GM12878 (cell line): ENCODE data around the gene CCDC110.

Experiments used
- BHLHE40 ChIP-seq, 2 experiments: fragments of 450-650 bp in 1 of 2; IDR thresholded peaks; 2 replicates each; pipeline ENCODE4 v1.6.1; 2011 to 2017; ENCODE audit warnings: low read depth in 2 of 2, borderline replicate concordance in 1 of 2, improper control_type of control experiment in 1 of 2, low read length in 1 of 2, mild to moderate bottlenecking in 1 of 2
- CTCF ChIP-seq, 3 experiments: IDR thresholded peaks in 2 of 3; conservative IDR thresholded peaks in 1 of 3; 2 replicates each; pipeline ENCODE4 v1.5.1; 2011; ENCODE audit warnings: low read depth in 3 of 3, low read length in 3 of 3, mild to moderate bottlenecking in 3 of 3, control low read depth in 2 of 3, moderate library complexity in 2 of 3, inconsistent platforms in 1 of 3, mixed read lengths in 1 of 3; ENCODE audit not compliant: control insufficient read depth in 2 of 3, insufficient read depth in 1 of 3; ENCODE audit errors: extremely low read depth in 1 of 3
- EP300 ChIP-seq, 2 experiments: fragments of 150-350 bp in 1 of 2; IDR thresholded peaks; 2 replicates each; pipeline ENCODE4 v1.6.1; 2011 to 2012; ENCODE audit warnings: low read depth in 2 of 2, low read length in 2 of 2, borderline replicate concordance in 1 of 2, improper control_type of control experiment in 1 of 2, inconsistent platforms in 1 of 2; ENCODE audit not compliant: control insufficient read depth in 1 of 2
- KDM1A ChIP-seq: fragments of 200-600 bp; sonication (generic); IDR thresholded peaks from 2 replicates; pipeline ENCODE4 v1.6.1; 2016; ENCODE audit warnings: borderline replicate concordance
- MYC ChIP-seq: IDR thresholded peaks from 2 replicates; pipeline ENCODE4 v1.6.1; 2011; ENCODE audit warnings: mild to moderate bottlenecking, low read length, moderate library complexity, inconsistent platforms; ENCODE audit not compliant: insufficient read depth, insufficient replicate concordance, insufficient read length, severe bottlenecking
- POLR2AphosphoS2 ChIP-seq: IDR thresholded peaks from 2 replicates; pipeline ENCODE4 v1.6.1; 2011; ENCODE audit warnings: low read depth, mild to moderate bottlenecking, low read length, improper control_type of control experiment, moderate library complexity
- RCOR1 ChIP-seq: conservative IDR thresholded peaks from 2 replicates; pipeline ENCODE4 v1.6.1; 2012; ENCODE audit warnings: low read depth, low read length, improper control_type of control experiment
- REST ChIP-seq: IDR thresholded peaks from 2 replicates; pipeline ENCODE4 v1.6.1; 2012; ENCODE audit warnings: mild to moderate bottlenecking, low read depth, low read length
- SMC3 ChIP-seq: IDR thresholded peaks from 2 replicates; pipeline ENCODE4 v1.6.1; 2011; ENCODE audit warnings: low read length, improper control_type of control experiment, borderline replicate concordance
- SP1 ChIP-seq: IDR thresholded peaks from one replicate; pipeline ENCODE4 v1.6.1; 2011; ENCODE audit warnings: low read depth, low read length
- TAF1 ChIP-seq: IDR thresholded peaks from 2 replicates; pipeline ENCODE4 v1.6.1; 2011; ENCODE audit warnings: mild to moderate bottlenecking, low read depth, low read length, borderline replicate concordance
- ZNF274 ChIP-seq: IDR thresholded peaks from one replicate; pipeline ENCODE4 v1.8.0; 2011; ENCODE audit not compliant: insufficient read length, insufficient read depth
- TF ChIP-seq, protein P1 (sequence below): IDR thresholded peaks from 2 replicates; pipeline ENCODE4 v1.6.1; 2012; ENCODE audit warnings: low read depth, low read length, improper control_type of control experiment
- TF ChIP-seq, protein P2 (sequence below): IDR thresholded peaks from 2 replicates; pipeline ENCODE4 v1.6.1; 2011; ENCODE audit warnings: borderline replicate concordance, low read depth, mild to moderate bottlenecking, moderate library complexity, low read length; ENCODE audit not compliant: insufficient read depth, poor library complexity, severe bottlenecking

- no peak for TF ChIP-seq KDM1A
- TF ChIP-seq MYC, result no peak
- no peak for TF ChIP-seq SP1
- TF ChIP-seq CTCF (IDR thresholded peaks at IDR 0.05 in 2 of 3, conservative IDR thresholded peaks at IDR 0.05 in 1 of 3; ENCODE audit: control insufficient read depth in 2 of 3, extremely low read depth in 1 of 3, insufficient read depth in 1 of 3, low read depth in 3 of 3, low read length in 3 of 3), result no peak
- TF ChIP-seq BHLHE40 (IDR thresholded peaks at IDR 0.05; ENCODE audit: borderline replicate concordance in 1 of 2, low read depth in 2 of 2, low read length in 1 of 2), result no peak
- no peak for TF ChIP-seq TAF1
- TF ChIP-seq RCOR1, result no peak
- TF ChIP-seq POLR2AphosphoS2, result no peak
- no peak for TF ChIP-seq EP300 (IDR thresholded peaks at IDR 0.05; ENCODE audit: borderline replicate concordance in 1 of 2, control insufficient read depth in 1 of 2, low read depth in 2 of 2, low read length in 2 of 2)
- TF ChIP-seq REST, result no peak
- TF ChIP-seq SMC3, result no peak
- no peak for TF ChIP-seq ZNF274
- TF ChIP-seq, protein P1, sequence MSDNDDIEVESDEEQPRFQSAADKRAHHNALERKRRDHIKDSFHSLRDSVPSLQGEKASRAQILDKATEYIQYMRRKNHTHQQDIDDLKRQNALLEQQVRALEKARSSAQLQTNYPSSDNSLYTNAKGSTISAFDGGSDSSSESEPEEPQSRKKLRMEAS, result no peak
- TF ChIP-seq, protein P2, sequence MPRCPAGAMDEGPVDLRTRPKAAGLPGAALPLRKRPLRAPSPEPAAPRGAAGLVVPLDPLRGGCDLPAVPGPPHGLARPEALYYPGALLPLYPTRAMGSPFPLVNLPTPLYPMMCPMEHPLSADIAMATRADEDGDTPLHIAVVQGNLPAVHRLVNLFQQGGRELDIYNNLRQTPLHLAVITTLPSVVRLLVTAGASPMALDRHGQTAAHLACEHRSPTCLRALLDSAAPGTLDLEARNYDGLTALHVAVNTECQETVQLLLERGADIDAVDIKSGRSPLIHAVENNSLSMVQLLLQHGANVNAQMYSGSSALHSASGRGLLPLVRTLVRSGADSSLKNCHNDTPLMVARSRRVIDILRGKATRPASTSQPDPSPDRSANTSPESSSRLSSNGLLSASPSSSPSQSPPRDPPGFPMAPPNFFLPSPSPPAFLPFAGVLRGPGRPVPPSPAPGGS, result no peak
These were observed 29.0 kb upstream of the CCDC110 start for GRCh38 chr4:185500576-185500975.
